ENCODE measurements around the gene TUBB2B.
"Not testable (repeated sequence)": the region's sequence is repeated elsewhere in the genome, so short reads cannot be mapped to it uniquely, and the experiment has no call there.

TUBB2B gene

GRCh38 chr6:3189192-3189591, 38.3 kb downstream of the TUBB2B start:
- H3K9ac ChIP-seq (ENCODE audit: low read length); H3K4me1 ChIP-seq (ENCODE audit: control insufficient read depth, insufficient read depth, low read depth, low read length); H3K4me2 ChIP-seq (ENCODE audit: low read length, poor library complexity, severe bottlenecking); H2AFZ ChIP-seq (ENCODE audit: low read depth, low read length); H3K36me3 ChIP-seq (ENCODE audit: control insufficient read depth in 1 of 2, insufficient read depth in 2 of 2, low read depth in 1 of 2, low read length in 2 of 2); H3K18ac ChIP-seq (ENCODE audit: low read depth in 1 of 2, low read length in 2 of 2); H2AK5ac ChIP-seq (ENCODE audit: low read length, severe bottlenecking); H3K23ac ChIP-seq (ENCODE audit: low read length in 2 of 2); H2BK12ac ChIP-seq (ENCODE audit: low read length in 2 of 2); H2BK15ac ChIP-seq (ENCODE audit: low read depth, poor library complexity, severe bottlenecking); H3K14ac ChIP-seq (ENCODE audit: low read length in 2 of 2); H3K4ac ChIP-seq (ENCODE audit: low read depth in 1 of 2, low read length in 2 of 2); H2BK120ac ChIP-seq (ENCODE audit: low read depth, low read length); H3K4me3 ChIP-seq (ENCODE audit: insufficient read depth in 1 of 2, low read depth in 1 of 2, low read length in 2 of 2); H2BK5ac ChIP-seq (ENCODE audit: low read depth, low read length, poor library complexity, severe bottlenecking); H4K8ac ChIP-seq (ENCODE audit: low read length); DNase-seq; H4K91ac ChIP-seq (ENCODE audit: low read length); H3K9me3 ChIP-seq (ENCODE audit: control insufficient read depth, low read length); H3K79me1 ChIP-seq (replicated peaks; ENCODE audit: low read length, poor library complexity, severe bottlenecking); H3K27ac ChIP-seq (ENCODE audit: low read length, poor library complexity, severe bottlenecking): not testable (repeated sequence)
- 94% methylated on average over 10 of the region's 10 CpGs for WGBS
- H3K27me3 ChIP-seq (ENCODE audit: control insufficient read depth in 1 of 2, insufficient read depth in 1 of 2, low read length in 2 of 2), result peaks cover 0 to 37% of the 10 kb centered on the region in 2 experiments

GRCh38 chr6:3188262-3188661, 39.2 kb downstream of the TUBB2B start:
- no peak overlapping the region for H2BK15ac ChIP-seq (ENCODE audit: low read depth, poor library complexity, severe bottlenecking)
- no peak overlapping the region for H2BK120ac ChIP-seq (ENCODE audit: low read depth, low read length)
- 92% methylated on average over 7 of the region's 7 CpGs for WGBS
- no peaks in the 10 kb centered on the region for H3K36me3 ChIP-seq (ENCODE audit: control insufficient read depth in 1 of 2, insufficient read depth in 2 of 2, low read depth in 1 of 2, low read length in 2 of 2)
- no peaks in the 10 kb centered on the region for H3K79me1 ChIP-seq (replicated peaks; ENCODE audit: low read length, poor library complexity, severe bottlenecking)
- no peak overlapping the region for H3K4ac ChIP-seq (ENCODE audit: low read depth in 1 of 2, low read length in 2 of 2)
- no peak overlapping the region for H3K14ac ChIP-seq (ENCODE audit: low read length in 2 of 2)
- peaks cover 0 to 44% of the 10 kb centered on the region in 2 experiments for H3K27me3 ChIP-seq (ENCODE audit: control insufficient read depth in 1 of 2, insufficient read depth in 1 of 2, low read length in 2 of 2)
- H3K23ac ChIP-seq (ENCODE audit: low read length in 2 of 2), result no peak overlapping the region
- H3K4me3 ChIP-seq (ENCODE audit: insufficient read depth in 1 of 2, low read depth in 1 of 2, low read length in 2 of 2), result no peak overlapping the region
- no peak overlapping the region for H3K27ac ChIP-seq (ENCODE audit: low read length, poor library complexity, severe bottlenecking)
- no peaks in the 10 kb centered on the region for H3K9me3 ChIP-seq (ENCODE audit: control insufficient read depth, low read length)
- H3K4me1 ChIP-seq (ENCODE audit: control insufficient read depth, insufficient read depth, low read depth, low read length), result peaks cover 4% of the 10 kb centered on the region
- no peak overlapping the region for H4K8ac ChIP-seq (ENCODE audit: low read length)
- no peak for DNase-seq
- H2AK5ac ChIP-seq (ENCODE audit: low read length, severe bottlenecking), result no peak overlapping the region
- H2AFZ ChIP-seq (ENCODE audit: low read depth, low read length), result no peak overlapping the region
- H3K18ac ChIP-seq (ENCODE audit: low read depth in 1 of 2, low read length in 2 of 2), result no peak overlapping the region
- no peak overlapping the region for H3K4me2 ChIP-seq (ENCODE audit: low read length, poor library complexity, severe bottlenecking)
- no peak overlapping the region for H4K91ac ChIP-seq (ENCODE audit: low read length)
- no peak overlapping the region for H2BK12ac ChIP-seq (ENCODE audit: low read length in 2 of 2)
- no peak overlapping the region for H2BK5ac ChIP-seq (ENCODE audit: low read depth, low read length, poor library complexity, severe bottlenecking)
- no peak overlapping the region for H3K9ac ChIP-seq (ENCODE audit: low read length)

- Histone ChIP-seq H3K4me2 (ENCODE audit: low read length, poor library complexity, severe bottlenecking) (no peak overlapping the region), H2AFZ (ENCODE audit: low read depth, low read length) (no peak overlapping the region), H3K4ac (ENCODE audit: low read depth in 1 of 2, low read length in 2 of 2) (no peak overlapping the region), H3K9ac (ENCODE audit: low read length) (no peak overlapping the region), H2BK12ac (ENCODE audit: low read length in 2 of 2) (no peak overlapping the region), H2BK120ac (ENCODE audit: low read depth, low read length) (no peak overlapping the region), H3K4me3 (ENCODE audit: insufficient read depth in 1 of 2, low read depth in 1 of 2, low read length in 2 of 2) (no peak overlapping the region), H4K91ac (ENCODE audit: low read length) (no peak overlapping the region), H3K14ac (ENCODE audit: low read length in 2 of 2) (no peak overlapping the region), H3K79me1 (replicated peaks; ENCODE audit: low read length, poor library complexity, severe bottlenecking) (no peaks in the 10 kb centered on the region), H2BK15ac (ENCODE audit: low read depth, poor library complexity, severe bottlenecking) (no peak overlapping the region), H3K27ac (ENCODE audit: low read length, poor library complexity, severe bottlenecking) (no peak overlapping the region), H3K23ac (ENCODE audit: low read length in 2 of 2) (no peak overlapping the region), H3K27me3 (ENCODE audit: control insufficient read depth in 1 of 2, insufficient read depth in 1 of 2, low read length in 2 of 2) (peaks cover 0 to 48% of the 10 kb centered on the region in 2 experiments), H4K8ac (ENCODE audit: low read length) (no peak overlapping the region), H2BK5ac (ENCODE audit: low read depth, low read length, poor library complexity, severe bottlenecking) (no peak overlapping the region), H3K9me3 (ENCODE audit: control insufficient read depth, low read length) (no peaks in the 10 kb centered on the region), H3K36me3 (ENCODE audit: control insufficient read depth in 1 of 2, insufficient read depth in 2 of 2, low read depth in 1 of 2, low read length in 2 of 2) (no peaks in the 10 kb centered on the region), H3K4me1 (ENCODE audit: control insufficient read depth, insufficient read depth, low read depth, low read length) (peaks cover 4% of the 10 kb centered on the region), H2AK5ac (ENCODE audit: low read length, severe bottlenecking) (no peak overlapping the region), H3K18ac (ENCODE audit: low read depth in 1 of 2, low read length in 2 of 2) (no peak overlapping the region)
- WGBS, result 98% methylated on average over 3 of the region's 3 CpGs
- no peak for DNase-seq
These were observed 40.5 kb downstream of the TUBB2B start for GRCh38 chr6:3186974-3187382.

- Histone ChIP-seq H2BK5ac (ENCODE audit: low read depth, low read length, poor library complexity, severe bottlenecking) (no peak overlapping the region), H2BK12ac (ENCODE audit: low read length in 2 of 2) (no peak overlapping the region), H4K91ac (ENCODE audit: low read length) (no peak overlapping the region), H3K27me3 (ENCODE audit: control insufficient read depth in 1 of 2, insufficient read depth in 1 of 2, low read length in 2 of 2) (peaks cover 0 to 50% of the 10 kb centered on the region in 2 experiments), H2BK120ac (ENCODE audit: low read depth, low read length) (no peak overlapping the region), H3K36me3 (ENCODE audit: control insufficient read depth in 1 of 2, insufficient read depth in 2 of 2, low read depth in 1 of 2, low read length in 2 of 2) (no peaks in the 10 kb centered on the region), H3K9ac (ENCODE audit: low read length) (no peak overlapping the region), H3K18ac (ENCODE audit: low read depth in 1 of 2, low read length in 2 of 2) (no peak overlapping the region), H3K23ac (ENCODE audit: low read length in 2 of 2) (no peak overlapping the region), H3K4ac (ENCODE audit: low read depth in 1 of 2, low read length in 2 of 2) (no peak overlapping the region), H2BK15ac (ENCODE audit: low read depth, poor library complexity, severe bottlenecking) (no peak overlapping the region), H3K9me3 (ENCODE audit: control insufficient read depth, low read length) (no peaks in the 10 kb centered on the region), H3K4me3 (ENCODE audit: insufficient read depth in 1 of 2, low read depth in 1 of 2, low read length in 2 of 2) (no peak overlapping the region), H3K79me1 (replicated peaks; ENCODE audit: low read length, poor library complexity, severe bottlenecking) (no peaks in the 10 kb centered on the region), H3K4me1 (ENCODE audit: control insufficient read depth, insufficient read depth, low read depth, low read length) (peaks cover 4% of the 10 kb centered on the region), H2AFZ (ENCODE audit: low read depth, low read length) (no peak overlapping the region), H4K8ac (ENCODE audit: low read length) (no peak overlapping the region), H3K14ac (ENCODE audit: low read length in 2 of 2) (no peak overlapping the region), H2AK5ac (ENCODE audit: low read length, severe bottlenecking) (no peak overlapping the region), H3K27ac (ENCODE audit: low read length, poor library complexity, severe bottlenecking) (no peak overlapping the region), H3K4me2 (ENCODE audit: low read length, poor library complexity, severe bottlenecking) (no peak overlapping the region)
- DNase-seq, result no peak
- WGBS, result 71% methylated on average over 4 of the region's 4 CpGs
These were observed 44.4 kb downstream of the TUBB2B start for GRCh38 chr6:3183066-3183465.

All from mesenchymal stem cell (in vitro differentiated cells and primary cell).